Measurements from ENCODE around the gene FBXO42. TPM values are rescaled to one million over a fixed set of nuclear protein-coding genes. Genes with fewer than 3 reads are reported as not detected.

FBXO42 gene
- total RNA-seq, 1 donor from 2014 or later = 36.6 TPM

DNA sequence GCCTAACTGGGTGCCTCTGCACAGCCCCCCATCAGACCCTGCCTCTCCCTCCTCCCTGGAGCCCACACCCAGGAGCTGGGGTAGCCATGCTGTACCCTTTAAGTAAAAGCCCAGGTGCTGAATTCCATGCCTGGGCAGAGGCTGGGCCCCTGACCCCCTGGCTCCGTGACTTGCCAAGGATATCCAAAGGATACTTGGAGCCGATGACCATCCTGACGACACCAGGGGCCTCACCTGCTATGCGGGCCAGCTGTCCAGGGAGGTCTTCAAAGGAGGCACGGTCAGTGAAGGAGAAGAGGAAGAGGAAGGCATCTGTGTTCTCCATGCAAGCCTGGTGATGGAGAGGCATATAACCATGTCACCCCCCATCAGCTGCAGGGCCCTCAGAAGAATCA lies 120.0 kb downstream of the FBXO42 start:
- DNase-seq (ENCODE audit: low spot score in 2 of 2) = no peak
- peaks cover 0 to 11% of the 10 kb centered on the region in 2 donors for H3K4me1 ChIP-seq

DNA sequence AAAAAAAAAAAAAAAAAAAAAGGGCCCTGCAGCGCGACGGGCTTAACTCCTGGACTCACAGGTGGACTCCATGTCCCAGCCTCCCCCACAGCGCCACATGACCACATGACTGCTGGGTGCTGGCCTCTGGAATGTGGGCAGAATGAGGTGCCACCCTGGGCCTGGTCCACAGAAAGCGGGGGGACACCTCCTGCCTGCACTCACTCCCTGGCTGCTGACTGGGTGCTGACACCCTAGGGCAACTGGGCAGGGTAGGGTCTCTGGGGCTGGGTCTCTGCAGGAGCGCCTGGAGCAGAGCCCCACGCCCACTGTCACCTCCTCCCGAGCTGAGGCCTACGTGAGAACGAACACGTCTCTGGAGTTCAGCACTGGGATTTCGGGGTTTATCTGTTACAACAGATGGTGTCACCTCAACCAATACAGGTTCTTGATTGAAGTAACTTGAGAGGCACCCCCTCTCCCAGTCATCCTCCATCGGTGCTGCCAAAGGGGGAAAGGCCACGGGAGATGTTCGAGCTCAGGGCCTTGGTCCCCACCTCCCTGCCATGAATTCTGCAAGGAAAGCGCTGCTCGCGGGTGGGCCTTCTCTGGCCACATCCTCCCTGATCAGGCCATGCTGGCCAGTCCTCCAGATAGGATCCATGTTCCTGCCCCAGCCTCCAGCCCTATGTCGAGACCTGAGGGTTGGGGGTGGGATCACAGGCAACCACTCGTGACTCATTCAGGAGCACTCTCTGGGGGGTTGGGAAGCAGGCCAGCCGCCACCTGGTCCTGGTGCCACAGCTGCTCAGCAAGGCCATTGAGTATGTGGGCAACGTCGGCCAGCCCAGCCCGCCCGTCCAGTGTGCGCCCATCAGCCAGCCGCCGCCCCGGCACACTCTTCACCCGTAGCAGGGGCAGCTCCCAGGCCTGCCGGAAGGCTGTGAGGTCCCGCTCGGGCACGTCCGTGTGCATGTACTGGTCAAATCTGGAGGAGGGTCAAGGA lies 120.7 kb downstream of the FBXO42 start:
- peaks cover 12% of the 10 kb centered on the region for H3K27me3 ChIP-seq
- TF ChIP-seq, protein P1, sequence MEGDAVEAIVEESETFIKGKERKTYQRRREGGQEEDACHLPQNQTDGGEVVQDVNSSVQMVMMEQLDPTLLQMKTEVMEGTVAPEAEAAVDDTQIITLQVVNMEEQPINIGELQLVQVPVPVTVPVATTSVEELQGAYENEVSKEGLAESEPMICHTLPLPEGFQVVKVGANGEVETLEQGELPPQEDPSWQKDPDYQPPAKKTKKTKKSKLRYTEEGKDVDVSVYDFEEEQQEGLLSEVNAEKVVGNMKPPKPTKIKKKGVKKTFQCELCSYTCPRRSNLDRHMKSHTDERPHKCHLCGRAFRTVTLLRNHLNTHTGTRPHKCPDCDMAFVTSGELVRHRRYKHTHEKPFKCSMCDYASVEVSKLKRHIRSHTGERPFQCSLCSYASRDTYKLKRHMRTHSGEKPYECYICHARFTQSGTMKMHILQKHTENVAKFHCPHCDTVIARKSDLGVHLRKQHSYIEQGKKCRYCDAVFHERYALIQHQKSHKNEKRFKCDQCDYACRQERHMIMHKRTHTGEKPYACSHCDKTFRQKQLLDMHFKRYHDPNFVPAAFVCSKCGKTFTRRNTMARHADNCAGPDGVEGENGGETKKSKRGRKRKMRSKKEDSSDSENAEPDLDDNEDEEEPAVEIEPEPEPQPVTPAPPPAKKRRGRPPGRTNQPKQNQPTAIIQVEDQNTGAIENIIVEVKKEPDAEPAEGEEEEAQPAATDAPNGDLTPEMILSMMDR (IDR thresholded peaks at IDR 0.05) = no peak
- H3K27ac ChIP-seq = no peak overlapping the region
- intact Hi-C loops (cut with DNase I) = no loop called here
- no peak for DNase-seq (ENCODE audit: low spot score in 2 of 2)
- no peaks in the 10 kb centered on the region for H3K9me3 ChIP-seq
- no peak overlapping the region for H3K4me3 ChIP-seq
- peaks cover 0 to 12% of the 10 kb centered on the region in 2 donors for H3K4me1 ChIP-seq
- no peaks in the 10 kb centered on the region for H3K36me3 ChIP-seq

More for the DNA sequence above, 120.0 kb downstream of the FBXO42 start:
- no peak overlapping the region for H3K4me3 ChIP-seq
- H3K27ac ChIP-seq = no peak overlapping the region
- intact Hi-C loops (cut with DNase I) = no loop called here
- no peaks in the 10 kb centered on the region for H3K9me3 ChIP-seq
- H3K36me3 ChIP-seq = no peaks in the 10 kb centered on the region
- TF ChIP-seq, protein P1 (IDR thresholded peaks at IDR 0.05) = no peak
- peaks cover 5% of the 10 kb centered on the region for H3K27me3 ChIP-seq

DNA sequence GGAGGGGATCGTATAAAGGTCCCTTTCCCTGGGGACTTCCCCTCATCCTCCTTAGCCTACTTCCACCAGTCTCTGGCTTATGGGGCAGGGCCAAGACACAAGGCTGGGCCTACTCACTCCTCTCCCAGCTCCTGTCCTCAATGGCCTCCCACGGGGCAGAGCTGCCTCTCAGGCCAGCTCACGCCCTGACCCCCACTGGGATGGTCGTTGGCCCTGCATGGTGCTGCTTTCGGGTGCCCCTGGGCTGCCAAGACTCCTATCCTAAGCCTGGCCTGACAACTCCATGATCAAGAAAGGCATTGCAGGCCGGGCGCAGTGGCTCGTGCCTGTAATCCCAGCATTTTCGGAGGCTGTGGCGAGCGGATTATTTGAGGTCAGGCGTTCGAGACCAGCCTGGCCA lies 121.5 kb downstream of the FBXO42 start:
- Histone ChIP-seq H3K4me3 (no peak overlapping the region), H3K27me3 (peaks cover 13% of the 10 kb centered on the region), H3K27ac (no peak overlapping the region), H3K4me1 (peaks cover 0 to 4% of the 10 kb centered on the region in 2 donors), H3K36me3 (no peaks in the 10 kb centered on the region), H3K9me3 (no peaks in the 10 kb centered on the region)
- intact Hi-C loops (cut with DNase I) = no loop called here
- no peak for DNase-seq (ENCODE audit: low spot score in 2 of 2)
- TF ChIP-seq, protein P1 (IDR thresholded peaks at IDR 0.05) = no peak

DNA sequence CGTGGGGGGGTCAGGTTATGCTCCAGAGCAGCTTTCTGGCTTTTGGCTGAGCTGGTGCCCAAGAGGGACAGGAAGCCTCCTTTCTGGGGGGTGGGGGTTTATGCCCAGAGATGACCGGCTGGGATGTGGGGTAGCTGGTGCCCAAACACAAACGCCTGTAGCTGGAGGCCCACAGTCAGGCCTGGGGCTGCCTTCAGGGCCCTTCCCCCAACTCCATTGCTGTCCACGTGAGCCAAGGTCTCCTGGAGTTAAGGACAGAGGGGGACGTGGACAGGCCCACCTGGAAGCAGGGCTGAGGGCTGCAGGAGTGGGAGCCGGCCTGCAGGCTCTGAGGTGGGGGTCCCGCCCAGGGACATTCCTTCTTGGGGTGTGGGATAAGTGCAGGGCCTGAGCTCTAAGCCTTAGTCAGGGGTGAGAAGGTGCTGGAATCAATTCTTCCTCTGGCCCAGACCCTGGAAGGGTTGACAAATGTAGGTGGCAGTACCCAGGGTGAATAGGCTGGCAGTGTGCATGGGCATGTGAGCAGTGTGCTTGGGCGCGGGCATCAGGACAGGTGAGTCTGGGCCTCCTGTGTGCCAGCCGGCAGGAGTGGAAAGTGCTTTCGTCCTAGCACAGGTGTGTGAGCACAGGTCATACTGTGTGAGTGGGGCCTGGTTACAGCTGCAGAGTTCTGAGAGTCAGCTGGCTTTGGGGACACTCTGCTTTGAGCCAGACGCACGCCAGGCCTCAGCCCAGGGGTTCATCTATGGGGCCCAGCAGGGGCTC lies 122.1 kb downstream of the FBXO42 start:
- Histone ChIP-seq H3K27ac (no peak overlapping the region), H3K27me3 (peaks cover 13% of the 10 kb centered on the region), H3K36me3 (no peaks in the 10 kb centered on the region), H3K4me3 (no peak overlapping the region), H3K9me3 (no peaks in the 10 kb centered on the region), H3K4me1 (peaks cover 0 to 3% of the 10 kb centered on the region in 2 donors)
- no peak for DNase-seq (ENCODE audit: low spot score in 2 of 2)
- TF ChIP-seq, protein P1 (IDR thresholded peaks at IDR 0.05) = no peak
- intact Hi-C loops (cut with DNase I) = no loop called here

DNA sequence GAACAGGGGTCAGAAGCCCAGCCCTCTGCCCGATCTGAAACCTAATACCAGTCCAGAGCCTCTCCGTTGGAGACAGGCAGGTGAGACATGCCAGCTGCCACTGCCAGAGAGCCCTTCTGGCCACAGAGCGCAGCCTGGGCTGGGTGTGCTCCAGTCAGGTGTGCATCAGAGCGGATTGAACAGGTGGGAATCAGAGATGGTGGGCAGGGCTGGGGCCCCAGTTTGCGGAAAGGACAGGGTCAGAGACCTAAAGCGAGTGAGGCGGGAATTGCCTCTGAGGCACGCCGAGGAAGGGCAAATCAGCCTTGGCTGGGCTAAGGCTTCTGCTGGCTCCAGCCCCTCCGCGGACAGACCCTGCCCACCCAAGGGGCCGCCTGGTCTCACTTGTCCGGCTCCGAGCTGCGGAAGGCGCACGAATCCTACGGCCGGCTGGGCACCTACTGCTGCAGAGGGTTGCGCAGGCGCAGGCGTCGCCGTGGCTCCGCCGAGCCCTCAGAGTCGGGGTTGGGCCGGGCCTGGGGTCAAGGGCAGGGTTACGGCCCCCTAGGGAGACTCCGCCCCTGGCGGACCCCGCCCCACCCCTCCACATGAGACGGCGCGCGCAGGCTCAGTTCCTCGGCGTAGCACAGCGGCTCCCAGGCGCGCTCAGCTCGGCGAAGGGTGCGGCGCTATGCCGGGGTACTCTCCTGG lies 125.6 kb downstream of the FBXO42 start:
- Histone ChIP-seq H3K4me3 (peak overlapping the region; percentile 33 to 40), H3K9me3 (no peaks in the 10 kb centered on the region), H3K27ac (no peak overlapping the region), H3K4me1 (peaks cover 0 to 3% of the 10 kb centered on the region in 2 donors), H3K36me3 (no peaks in the 10 kb centered on the region), H3K27me3 (peaks cover 13% of the 10 kb centered on the region)
- DNase-seq (ENCODE audit: low spot score in 2 of 2) = no peak
- intact Hi-C loops (cut with DNase I) = no loop called here
- TF ChIP-seq, protein P1 (IDR thresholded peaks at IDR 0.05) = no peak

Data from ascending aorta (tissue), 2 donors.